ENCODE results near the gene L3MBTL4. TPM values are rescaled to one million over a fixed set of nuclear protein-coding genes. Genes with fewer than 3 reads are reported as not detected.

The L3MBTL4 gene
- total and polyA plus RNA-seq, 4 donors, result 2.3 to 15.0 (median 5.0) TPM

DNA sequence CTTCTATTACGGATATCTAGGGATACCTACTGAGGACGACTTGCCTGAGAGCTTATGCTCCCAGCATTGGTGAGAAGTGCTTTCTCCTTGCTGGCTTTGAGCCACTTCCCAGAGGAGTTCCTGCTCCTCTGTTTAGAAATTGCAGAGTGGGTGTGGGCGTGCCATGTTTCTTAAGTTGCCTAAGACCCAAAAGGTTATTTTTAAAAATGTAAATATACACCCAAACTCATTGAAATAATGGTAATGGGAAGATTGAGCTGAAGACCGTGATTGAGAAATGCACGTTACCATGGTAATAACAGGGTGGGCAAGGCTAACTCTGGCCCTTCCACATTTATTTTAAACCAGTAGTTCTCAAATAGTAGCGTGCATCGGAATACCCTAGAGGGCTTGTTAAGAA is 502.1 kb downstream of the L3MBTL4 start:
- WGBS, result 86% methylated on average over 7 of the region's 7 CpGs
- Histone ChIP-seq H3K27ac (ENCODE audit: low read depth in 1 of 2, low read length in 2 of 2) (no peak overlapping the region), H3K9ac (ENCODE audit: low read depth in 1 of 2, low read length in 2 of 2) (no peak overlapping the region)

DNA sequence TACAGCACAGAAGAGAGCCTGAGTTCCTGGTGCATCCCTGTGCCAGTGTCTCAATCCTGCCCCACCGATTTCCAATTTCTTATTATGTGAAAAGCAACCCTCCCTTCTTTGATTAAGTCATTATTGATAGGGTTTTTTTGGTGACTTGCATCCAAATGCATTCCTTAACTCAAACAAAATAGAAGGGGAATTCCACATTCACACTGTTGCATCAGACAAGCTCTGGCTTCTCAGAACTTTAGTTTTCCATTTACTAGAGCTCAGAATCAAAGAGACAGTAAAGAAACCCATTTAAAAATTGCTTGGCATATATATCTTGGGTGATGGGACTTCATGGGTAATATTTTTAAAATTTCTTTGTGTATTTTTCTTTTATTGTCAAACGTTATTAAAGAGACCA is 505.6 kb downstream of the L3MBTL4 start:
- no peak overlapping the region for H3K9ac ChIP-seq (ENCODE audit: low read depth in 1 of 2, low read length in 2 of 2)
- DNase-seq (ENCODE audit: low spot score), result no peak
- H3K27me3 ChIP-seq (ENCODE audit: control insufficient read depth in 4 of 4, insufficient read depth in 4 of 4, low read length in 3 of 4), result no peaks in the 10 kb centered on the region
- H3K27ac ChIP-seq (ENCODE audit: low read depth in 1 of 2, low read length in 2 of 2), result no peak overlapping the region
- WGBS, result 77% methylated on average over 2 of the region's 2 CpGs
- H3K9me3 ChIP-seq (ENCODE audit: control insufficient read depth in 4 of 4, low read length in 3 of 4), result no peaks in the 10 kb centered on the region
- H3K4me3 ChIP-seq (ENCODE audit: low read depth in 1 of 3, low read length in 3 of 3), result no peak overlapping the region
- H3K36me3 ChIP-seq (ENCODE audit: control insufficient read depth in 4 of 4, insufficient read depth in 3 of 4, low read depth in 1 of 4, low read length in 3 of 4), result no peaks in the 10 kb centered on the region
- H3K4me1 ChIP-seq (ENCODE audit: control insufficient read depth in 4 of 4, insufficient read depth in 4 of 4, low read length in 3 of 4), result no peaks in the 10 kb centered on the region
- TF ChIP-seq, protein P1, sequence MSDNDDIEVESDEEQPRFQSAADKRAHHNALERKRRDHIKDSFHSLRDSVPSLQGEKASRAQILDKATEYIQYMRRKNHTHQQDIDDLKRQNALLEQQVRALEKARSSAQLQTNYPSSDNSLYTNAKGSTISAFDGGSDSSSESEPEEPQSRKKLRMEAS (IDR thresholded peaks at IDR 0.05), result no peak
- TF ChIP-seq RAD21 (IDR thresholded peaks at IDR 0.05), result no peak
- TF ChIP-seq YY1 (IDR thresholded peaks at IDR 0.05), result no peak
- no peak for TF ChIP-seq NR2F2 (IDR thresholded peaks at IDR 0.05)
- TF ChIP-seq TAF1 (conservative IDR thresholded peaks at IDR 0.05), result no peak
- TF ChIP-seq EGR1 (IDR thresholded peaks at IDR 0.05; ENCODE audit: low read depth in 2 of 2), result no peak
- no peak for TF ChIP-seq JUND (IDR thresholded peaks at IDR 0.05)
- TF ChIP-seq, protein P2, sequence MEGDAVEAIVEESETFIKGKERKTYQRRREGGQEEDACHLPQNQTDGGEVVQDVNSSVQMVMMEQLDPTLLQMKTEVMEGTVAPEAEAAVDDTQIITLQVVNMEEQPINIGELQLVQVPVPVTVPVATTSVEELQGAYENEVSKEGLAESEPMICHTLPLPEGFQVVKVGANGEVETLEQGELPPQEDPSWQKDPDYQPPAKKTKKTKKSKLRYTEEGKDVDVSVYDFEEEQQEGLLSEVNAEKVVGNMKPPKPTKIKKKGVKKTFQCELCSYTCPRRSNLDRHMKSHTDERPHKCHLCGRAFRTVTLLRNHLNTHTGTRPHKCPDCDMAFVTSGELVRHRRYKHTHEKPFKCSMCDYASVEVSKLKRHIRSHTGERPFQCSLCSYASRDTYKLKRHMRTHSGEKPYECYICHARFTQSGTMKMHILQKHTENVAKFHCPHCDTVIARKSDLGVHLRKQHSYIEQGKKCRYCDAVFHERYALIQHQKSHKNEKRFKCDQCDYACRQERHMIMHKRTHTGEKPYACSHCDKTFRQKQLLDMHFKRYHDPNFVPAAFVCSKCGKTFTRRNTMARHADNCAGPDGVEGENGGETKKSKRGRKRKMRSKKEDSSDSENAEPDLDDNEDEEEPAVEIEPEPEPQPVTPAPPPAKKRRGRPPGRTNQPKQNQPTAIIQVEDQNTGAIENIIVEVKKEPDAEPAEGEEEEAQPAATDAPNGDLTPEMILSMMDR (IDR thresholded peaks at IDR 0.05; ENCODE audit: low read depth, low read length, missing input control), result no peak
- TF ChIP-seq, protein P3, sequence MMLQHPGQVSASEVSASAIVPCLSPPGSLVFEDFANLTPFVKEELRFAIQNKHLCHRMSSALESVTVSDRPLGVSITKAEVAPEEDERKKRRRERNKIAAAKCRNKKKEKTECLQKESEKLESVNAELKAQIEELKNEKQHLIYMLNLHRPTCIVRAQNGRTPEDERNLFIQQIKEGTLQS (IDR thresholded peaks at IDR 0.05), result no peak
- no peak for TF ChIP-seq HNF4G (IDR thresholded peaks at IDR 0.05)
- no peak for TF ChIP-seq SP1 (IDR thresholded peaks at IDR 0.05)

More for the DNA sequence above, 502.1 kb downstream of the L3MBTL4 start:
- no peaks in the 10 kb centered on the region for H3K36me3 ChIP-seq (ENCODE audit: control insufficient read depth in 4 of 4, insufficient read depth in 3 of 4, low read depth in 1 of 4, low read length in 3 of 4)
- no peak overlapping the region for H3K4me3 ChIP-seq (ENCODE audit: low read depth in 1 of 3, low read length in 3 of 3)
- TF ChIP-seq FOXA2 (IDR thresholded peaks at IDR 0.05), result no peak
- TF ChIP-seq, protein P4, sequence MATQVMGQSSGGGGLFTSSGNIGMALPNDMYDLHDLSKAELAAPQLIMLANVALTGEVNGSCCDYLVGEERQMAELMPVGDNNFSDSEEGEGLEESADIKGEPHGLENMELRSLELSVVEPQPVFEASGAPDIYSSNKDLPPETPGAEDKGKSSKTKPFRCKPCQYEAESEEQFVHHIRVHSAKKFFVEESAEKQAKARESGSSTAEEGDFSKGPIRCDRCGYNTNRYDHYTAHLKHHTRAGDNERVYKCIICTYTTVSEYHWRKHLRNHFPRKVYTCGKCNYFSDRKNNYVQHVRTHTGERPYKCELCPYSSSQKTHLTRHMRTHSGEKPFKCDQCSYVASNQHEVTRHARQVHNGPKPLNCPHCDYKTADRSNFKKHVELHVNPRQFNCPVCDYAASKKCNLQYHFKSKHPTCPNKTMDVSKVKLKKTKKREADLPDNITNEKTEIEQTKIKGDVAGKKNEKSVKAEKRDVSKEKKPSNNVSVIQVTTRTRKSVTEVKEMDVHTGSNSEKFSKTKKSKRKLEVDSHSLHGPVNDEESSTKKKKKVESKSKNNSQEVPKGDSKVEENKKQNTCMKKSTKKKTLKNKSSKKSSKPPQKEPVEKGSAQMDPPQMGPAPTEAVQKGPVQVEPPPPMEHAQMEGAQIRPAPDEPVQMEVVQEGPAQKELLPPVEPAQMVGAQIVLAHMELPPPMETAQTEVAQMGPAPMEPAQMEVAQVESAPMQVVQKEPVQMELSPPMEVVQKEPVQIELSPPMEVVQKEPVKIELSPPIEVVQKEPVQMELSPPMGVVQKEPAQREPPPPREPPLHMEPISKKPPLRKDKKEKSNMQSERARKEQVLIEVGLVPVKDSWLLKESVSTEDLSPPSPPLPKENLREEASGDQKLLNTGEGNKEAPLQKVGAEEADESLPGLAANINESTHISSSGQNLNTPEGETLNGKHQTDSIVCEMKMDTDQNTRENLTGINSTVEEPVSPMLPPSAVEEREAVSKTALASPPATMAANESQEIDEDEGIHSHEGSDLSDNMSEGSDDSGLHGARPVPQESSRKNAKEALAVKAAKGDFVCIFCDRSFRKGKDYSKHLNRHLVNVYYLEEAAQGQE (IDR thresholded peaks at IDR 0.05), result no peak
- no peak for TF ChIP-seq HNF4G (IDR thresholded peaks at IDR 0.05)
- TF ChIP-seq SP1 (IDR thresholded peaks at IDR 0.05), result no peak
- TF ChIP-seq, protein P1 (IDR thresholded peaks at IDR 0.05), result no peak
- TF ChIP-seq EGR1 (IDR thresholded peaks at IDR 0.05; ENCODE audit: low read depth in 2 of 2), result no peak
- TF ChIP-seq, protein P5, sequence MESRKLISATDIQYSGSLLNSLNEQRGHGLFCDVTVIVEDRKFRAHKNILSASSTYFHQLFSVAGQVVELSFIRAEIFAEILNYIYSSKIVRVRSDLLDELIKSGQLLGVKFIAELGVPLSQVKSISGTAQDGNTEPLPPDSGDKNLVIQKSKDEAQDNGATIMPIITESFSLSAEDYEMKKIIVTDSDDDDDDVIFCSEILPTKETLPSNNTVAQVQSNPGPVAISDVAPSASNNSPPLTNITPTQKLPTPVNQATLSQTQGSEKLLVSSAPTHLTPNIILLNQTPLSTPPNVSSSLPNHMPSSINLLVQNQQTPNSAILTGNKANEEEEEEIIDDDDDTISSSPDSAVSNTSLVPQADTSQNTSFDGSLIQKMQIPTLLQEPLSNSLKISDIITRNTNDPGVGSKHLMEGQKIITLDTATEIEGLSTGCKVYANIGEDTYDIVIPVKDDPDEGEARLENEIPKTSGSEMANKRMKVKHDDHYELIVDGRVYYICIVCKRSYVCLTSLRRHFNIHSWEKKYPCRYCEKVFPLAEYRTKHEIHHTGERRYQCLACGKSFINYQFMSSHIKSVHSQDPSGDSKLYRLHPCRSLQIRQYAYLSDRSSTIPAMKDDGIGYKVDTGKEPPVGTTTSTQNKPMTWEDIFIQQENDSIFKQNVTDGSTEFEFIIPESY (IDR thresholded peaks at IDR 0.05), result no peak
- TF ChIP-seq TAF1 (conservative IDR thresholded peaks at IDR 0.05), result no peak
- no peak for TF ChIP-seq YY1 (IDR thresholded peaks at IDR 0.05)
- no peak for TF ChIP-seq FOXA1 (IDR thresholded peaks at IDR 0.05)
- no peak for TF ChIP-seq NR2F2 (IDR thresholded peaks at IDR 0.05)
- no peak for TF ChIP-seq RXRA (IDR thresholded peaks at IDR 0.05)
- TF ChIP-seq, protein P2 (IDR thresholded peaks at IDR 0.05; ENCODE audit: low read depth, low read length, missing input control), result no peak
- no peak for TF ChIP-seq RAD21 (IDR thresholded peaks at IDR 0.05)
- TF ChIP-seq JUND (IDR thresholded peaks at IDR 0.05), result no peak
- TF ChIP-seq, protein P3 (IDR thresholded peaks at IDR 0.05), result no peak
- DNase-seq (ENCODE audit: low spot score), result no peak
- no peaks in the 10 kb centered on the region for H3K27me3 ChIP-seq (ENCODE audit: control insufficient read depth in 4 of 4, insufficient read depth in 4 of 4, low read length in 3 of 4)
- no peaks in the 10 kb centered on the region for H3K4me1 ChIP-seq (ENCODE audit: control insufficient read depth in 4 of 4, insufficient read depth in 4 of 4, low read length in 3 of 4)
- H3K9me3 ChIP-seq (ENCODE audit: control insufficient read depth in 4 of 4, low read length in 3 of 4), result no peaks in the 10 kb centered on the region

All from liver (tissue), 9 donors.